Measurements from ENCODE around the gene PMAIP1.

The PMAIP1 gene

DNA sequence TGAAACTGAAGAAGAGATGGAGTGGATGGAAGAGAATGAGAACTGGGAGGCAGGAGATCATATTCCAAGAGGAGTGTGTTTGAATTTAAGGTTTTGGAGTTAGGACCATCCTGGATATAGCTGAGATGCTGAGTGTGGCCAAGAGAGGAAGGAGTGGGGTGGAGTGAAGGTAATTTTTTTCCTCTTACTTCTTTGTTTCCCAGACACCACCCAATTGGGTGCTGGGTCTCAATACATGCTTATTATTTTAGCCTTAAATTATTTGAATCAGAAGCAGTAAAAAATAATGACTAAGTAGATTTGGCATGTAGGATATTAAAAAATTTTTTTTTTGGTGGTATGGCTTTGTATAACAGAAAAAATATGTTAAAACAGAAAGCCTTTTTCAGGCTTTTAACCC lies 39.3 kb downstream of the PMAIP1 start:
- no peak for TF ChIP-seq CTCF (IDR thresholded peaks at IDR 0.05; ENCODE audit: borderline replicate concordance, control extremely low read depth, extremely low read depth, insufficient read depth, missing control alignments)
- no peak for DNase-seq (ENCODE audit: low spot score)
- in situ Hi-C loops (cut with MboI; ENCODE audit: low sequenced_read_pairs, unreplicated experiment): no loop called here

GRCh38 chr18:59940068-59940467 lies 40.3 kb downstream of the PMAIP1 start:
- TF ChIP-seq CTCF (IDR thresholded peaks at IDR 0.05; ENCODE audit: borderline replicate concordance, control extremely low read depth, extremely low read depth, insufficient read depth, missing control alignments): no peak
- in situ Hi-C loops (cut with MboI; ENCODE audit: low sequenced_read_pairs, unreplicated experiment): no loop called here
- DNase-seq (ENCODE audit: low spot score): no peak

DNA sequence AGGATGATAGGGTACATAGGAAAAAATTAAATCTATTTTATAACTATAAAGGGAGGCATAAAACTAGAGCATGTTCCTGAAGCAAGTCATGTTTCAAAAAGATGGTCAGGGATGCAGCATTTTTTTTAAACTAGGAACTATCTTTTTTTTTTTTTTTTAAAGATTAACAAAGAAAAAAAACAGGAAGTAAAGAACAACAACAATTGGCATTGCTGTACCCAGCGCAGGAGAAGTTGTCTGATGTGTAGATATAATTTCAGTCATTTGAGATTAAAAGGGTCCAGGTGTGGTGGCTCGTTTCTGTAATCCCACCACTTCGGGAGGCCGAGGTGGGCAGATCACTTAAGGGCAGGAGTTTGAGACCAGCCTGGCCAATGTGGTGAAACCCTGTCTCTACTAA lies 41.5 kb downstream of the PMAIP1 start:
- no peak for TF ChIP-seq CTCF (IDR thresholded peaks at IDR 0.05; ENCODE audit: borderline replicate concordance, control extremely low read depth, extremely low read depth, insufficient read depth, missing control alignments)
- DNase-seq (ENCODE audit: low spot score): no peak
- in situ Hi-C loops (cut with MboI; ENCODE audit: low sequenced_read_pairs, unreplicated experiment): no loop called here

GRCh38 chr18:59942601-59943000 lies 42.8 kb downstream of the PMAIP1 start:
- in situ Hi-C loops (cut with MboI; ENCODE audit: low sequenced_read_pairs, unreplicated experiment): no loop called here
- DNase-seq (ENCODE audit: low spot score): no peak
- no peak for TF ChIP-seq CTCF (IDR thresholded peaks at IDR 0.05; ENCODE audit: borderline replicate concordance, control extremely low read depth, extremely low read depth, insufficient read depth, missing control alignments)

- in situ Hi-C loops (cut with MboI; ENCODE audit: low sequenced_read_pairs, unreplicated experiment): no loop called here
- DNase-seq (ENCODE audit: low spot score): no peak
- TF ChIP-seq CTCF (IDR thresholded peaks at IDR 0.05; ENCODE audit: borderline replicate concordance, control extremely low read depth, extremely low read depth, insufficient read depth, missing control alignments): no peak
These were observed 45.7 kb downstream of the PMAIP1 start for GRCh38 chr18:59945544-59945943.

GRCh38 chr18:59950215-59950944 lies 50.6 kb downstream of the PMAIP1 start:
- in situ Hi-C loops (cut with MboI; ENCODE audit: low sequenced_read_pairs, unreplicated experiment): no loop called here
- no peak for DNase-seq (ENCODE audit: low spot score)
- TF ChIP-seq CTCF (IDR thresholded peaks at IDR 0.05; ENCODE audit: borderline replicate concordance, control extremely low read depth, extremely low read depth, insufficient read depth, missing control alignments): no peak

All from GM13976 (cell line).